Spleen (tissue), 11 donors: ENCODE results near the gene ASIC4. TPM values are rescaled to one million over a fixed set of nuclear protein-coding genes. Genes with fewer than 3 reads are reported as not detected.

ENCODE experiments used
- DNase-seq: peaks from one replicate; pipeline ENCODE4 v3.0.0-alpha.2; 2020
- H3K27ac ChIP-seq, 8 donors: fragments of 200-600 bp; sonication (generic) in 7 of 8; 1 replicate in 4 of 8; 2 replicates in 4 of 8; pipeline versions ENCODE4 v1.5.0 to v1.8.0; 2016 to 2021; ENCODE audit warnings: inconsistent platforms in 4 of 8, mild to moderate bottlenecking in 4 of 8, moderate library complexity in 1 of 8
- H3K27me3 ChIP-seq, 7 donors: fragments of 200-600 bp; sonication (generic) in 6 of 7; replicated peaks in 1 of 7; 1 replicate in 4 of 7; 2 replicates in 3 of 7; pipeline versions ENCODE4 v1.5.0 to v1.8.0; 2016 to 2021; ENCODE audit warnings: inconsistent platforms in 3 of 7, mild to moderate bottlenecking in 1 of 7
- H3K36me3 ChIP-seq, 6 donors: fragments of 200-600 bp; sonication (generic) in 5 of 6; 1 replicate in 4 of 6; 2 replicates in 2 of 6; pipeline versions ENCODE4 v1.5.0 to v1.8.0; 2016 to 2021; ENCODE audit warnings: inconsistent platforms in 2 of 6
- H3K4me1 ChIP-seq, 6 donors: fragments of 200-600 bp; sonication (generic) in 5 of 6; 1 replicate in 3 of 6; 2 replicates in 3 of 6; pipeline versions ENCODE4 v1.5.0 to v1.8.0; 2016 to 2021; ENCODE audit warnings: inconsistent platforms in 3 of 6
- H3K4me3 ChIP-seq, 8 donors: fragments of 200-600 bp; sonication (generic) in 7 of 8; 1 replicate in 4 of 8; 2 replicates in 4 of 8; pipeline versions ENCODE4 v1.5.0 to v1.8.0; 2016 to 2021; ENCODE audit warnings: inconsistent platforms in 4 of 8, mild to moderate bottlenecking in 4 of 8, moderate library complexity in 2 of 8
- H3K9me3 ChIP-seq, 8 donors: fragments of 200-600 bp; sonication (generic) in 7 of 8; 1 replicate in 4 of 8; 2 replicates in 4 of 8; pipeline versions ENCODE4 v1.5.0 to v1.8.0; 2016 to 2021; ENCODE audit warnings: inconsistent platforms in 4 of 8
- CTCF ChIP-seq, 11 experiments: fragments of 200-600 bp in 7 of 11; fragments of 450-650 bp in 4 of 11; sonication (generic) in 4 of 11; IDR thresholded peaks in 8 of 11; conservative IDR thresholded peaks in 3 of 11; 1 replicate in 7 of 11; 2 replicates in 4 of 11; pipeline versions ENCODE4 v1.4.0 to v1.8.0; 2016 to 2021; ENCODE audit warnings: antibody characterized with exemption in 11 of 11, inconsistent platforms in 4 of 11, mild to moderate bottlenecking in 1 of 11
- POLR2A ChIP-seq, 3 donors: fragments of 450-650 bp; IDR thresholded peaks; one replicate each; pipeline ENCODE4 v1.5.1; 2017; ENCODE audit warnings: antibody characterized with exemption in 3 of 3, mild to moderate bottlenecking in 1 of 3
- POLR2AphosphoS5 ChIP-seq, 3 donors: sonication (generic); formaldehyde crosslinking; IDR thresholded peaks; one replicate each; pipeline ENCODE4 v1.5.1; 2017; ENCODE audit warnings: antibody characterized with exemption in 3 of 3
- WGBS, 5 donors: extraction: QIAGEN DNeasy Blood & Tissue Kit in 3 of 5; methylation state at CpG; one replicate each; pipeline versions ENCODE4 v1.1.5 to v1.1.7; 2013 to 2018; 5-methylcytosine and 5-hydroxymethylcytosine counted together
- intact Hi-C: fragments of 100-400 bp; cut with DNase I; formaldehyde crosslinking; loops from one replicate; pipeline ENCODE4 v1.15.0; 2023; ENCODE audit warnings: low total_unique reads
- polyA plus RNA-seq, 3 donors: library from polyadenylated mRNA; stranded (reverse); fragments of 200-250 nt; gene quantifications; one replicate each; pipeline ENCODE4 v1.2.1, GENCODE V29; 2013
- total RNA-seq, 7 donors: library from RNA; depleted of rRNA in 3 of 7; stranded (reverse); fragments of >200 nt in 3 of 7; fragmentation: NEBNext Ultra II Directional in 4 of 7; extraction: Animal tissue kit (Norgen Biotek cat#: 25700) in 4 of 7; gene quantifications; one replicate each; pipeline versions ENCODE4 v1.1.0 to v1.2.1, GENCODE V29; 2016 to 2021
- donor health status: healthy with polysubstance abuse.
- donor health status: DM: no; HTN: no; CAD: no; lungs with moderate emphysema.
- donor health status: DM: no; HTN: no; CAD: no.
- donor health status: Bipolar disorder and iron deficiency.
- donor health status: healthy.
- donor health status: DM: no; HTN: no; CAD: no.
- donor health status: DM: yes; HTN: yes; CAD: no.

ASIC4 gene
- total and polyA plus RNA-seq, 10 donors = 0.04 to 0.32 (median 0.05) TPM; not detected in 6

DNA sequence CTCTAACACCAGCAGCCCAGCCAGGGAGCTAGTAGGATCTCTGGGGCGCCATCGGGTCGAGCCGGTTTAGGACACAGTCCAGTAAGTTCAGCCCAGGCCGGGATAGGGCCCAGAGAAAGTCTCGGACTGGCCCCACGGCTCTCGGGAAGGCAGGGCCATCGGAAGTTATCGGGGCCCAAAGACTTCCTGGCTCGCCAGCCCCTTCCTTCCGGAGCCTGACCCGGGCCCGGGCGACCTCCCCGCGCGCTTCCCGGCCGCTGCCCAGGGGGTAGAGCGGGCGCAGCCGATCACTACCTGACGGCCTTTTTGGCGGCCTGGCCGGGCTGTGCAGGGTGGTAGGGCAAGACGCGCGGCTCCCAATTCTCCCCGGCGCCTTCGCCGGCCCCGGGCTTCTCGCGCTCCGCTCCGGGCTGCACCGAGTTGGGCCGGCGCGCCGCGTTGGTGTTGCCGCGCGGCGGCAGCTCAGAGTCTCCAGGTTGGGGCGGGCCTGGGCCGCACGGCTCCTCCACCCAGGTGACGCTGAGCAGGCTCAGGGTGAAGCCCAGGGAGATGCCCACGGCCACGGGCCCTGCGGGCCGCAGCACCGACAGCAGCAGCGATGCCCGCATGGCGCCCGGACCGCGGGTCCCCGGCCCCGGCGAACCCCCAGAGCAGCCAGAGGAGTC, 28.8 kb downstream of the ASIC4 start:
- WGBS, 5 donors = 0 to 1% (median 0%) methylated on average over 27 to 66 of the region's 66 CpGs
- intact Hi-C loops = loop anchor here (5.0 kb wide), 1 partner anchor 99 kb away; no protein-coding TSS in a partner anchor
- peak overlapping the region; percentile 36 to 83 (median 76) for H3K4me3 ChIP-seq
- no peak for DNase-seq
- peaks cover 19 to 40% (median 35%) of the 10 kb centered on the region in 6 donors for H3K4me1 ChIP-seq
- H3K27ac ChIP-seq = peak overlapping the region; percentile 3 to 87 (median 84)
- TF ChIP-seq POLR2AphosphoS5 (IDR thresholded peaks at IDR 0.05) = peak in 1 of 3 donors; percentile 2
- no peak for TF ChIP-seq POLR2A (IDR thresholded peaks at IDR 0.05)
- TF ChIP-seq CTCF (IDR thresholded peaks at IDR 0.05 in 8 of 11, conservative IDR thresholded peaks at IDR 0.05 in 3 of 11) = peak in 1 of 11 experiments; percentile 11
- peaks cover 0 to 100% (median 7%) of the 10 kb centered on the region in 7 donors for H3K27me3 ChIP-seq
- peaks cover 0 to 20% (median 6%) of the 10 kb centered on the region in 6 donors for H3K36me3 ChIP-seq
- no peaks in the 10 kb centered on the region for H3K9me3 ChIP-seq

- Histone ChIP-seq H3K4me1 (peaks cover 19 to 40% (median 35%) of the 10 kb centered on the region in 6 donors), H3K36me3 (peaks cover 0 to 19% (median 6%) of the 10 kb centered on the region in 6 donors), H3K27me3 (peaks cover 0 to 98% (median 7%) of the 10 kb centered on the region in 7 donors), H3K27ac (peak within 1 kb of the TSS; percentile 3 to 87 (median 84)), H3K4me3 (peak within 1 kb of the TSS; percentile 36 to 83 (median 76)), H3K9me3 (no peaks in the 10 kb centered on the region)
- intact Hi-C loops = loop anchor here (5.0 kb wide), 1 partner anchor 99 kb away; no protein-coding TSS in a partner anchor
- TF ChIP-seq CTCF (IDR thresholded peaks at IDR 0.05 in 8 of 11, conservative IDR thresholded peaks at IDR 0.05 in 3 of 11) = no peak
- peak; percentile 41 to 80 (median 75) for TF ChIP-seq POLR2AphosphoS5 (IDR thresholded peaks at IDR 0.05)
- peak; percentile 96 for DNase-seq
- 0 to 3% (median 1%) methylated on average over 18 to 75 of the region's 75 CpGs for WGBS, 5 donors
Measured at GRCh38 chr2:219543596-219544358, 29.5 kb downstream of the ASIC4 start, which contains the start of the genes CHPF and TMEM198. Gene CHPF (minus strand): TSS chr2:219543809. CDS start chr2:219543538, 271 bp downstream. Gene TMEM198 (plus strand): TSS chr2:219544028. CDS start chr2:219544728, 700 bp downstream.

- H3K4me1 ChIP-seq = peaks cover 19 to 40% (median 35%) of the 10 kb centered on the region in 6 donors
- peak overlapping the region in 2 of 8 donors; percentile 55 to 82 for H3K27ac ChIP-seq
- no peaks in the 10 kb centered on the region for H3K9me3 ChIP-seq
- peaks cover 0 to 13% (median 4%) of the 10 kb centered on the region in 6 donors for H3K36me3 ChIP-seq
- TF ChIP-seq POLR2AphosphoS5 (IDR thresholded peaks at IDR 0.05) (no peak), CTCF (IDR thresholded peaks at IDR 0.05 in 8 of 11, conservative IDR thresholded peaks at IDR 0.05 in 3 of 11) (no peak), POLR2A (IDR thresholded peaks at IDR 0.05) (no peak)
- peak overlapping the region in 4 of 8 donors; percentile 73 to 83 (median 78) for H3K4me3 ChIP-seq
- 47 to 61% (median 49%) methylated on average over 9 of the region's 9 CpGs for WGBS, 5 donors
- intact Hi-C loops = loop anchor here (5.0 kb wide), 1 partner anchor 98 kb away; no protein-coding TSS in a partner anchor
- peak; percentile 79 for DNase-seq
- H3K27me3 ChIP-seq = peaks cover 0 to 98% (median 7%) of the 10 kb centered on the region in 7 donors
Measured at GRCh38 chr2:219544567-219544966, 30.3 kb downstream of the ASIC4 start.
